GM12875 (cell line): Measurements from ENCODE around the gene COL19A1.

Experiments used
- H3K4me3 ChIP-seq: one replicate; pipeline ENCODE4 v1.5.1; 2011; ENCODE audit warnings: low read depth, low read length, control low read depth
- TF ChIP-seq, protein P1 (sequence below): IDR thresholded peaks from 2 replicates; pipeline ENCODE4 v1.5.1; 2011; ENCODE audit warnings: low read depth, mild to moderate bottlenecking, control low read depth, inconsistent platforms, low read length, moderate library complexity, borderline replicate concordance; ENCODE audit not compliant: insufficient read depth

Gene COL19A1

GRCh38 chr6:70234561-70235236 is 368.3 kb downstream of the COL19A1 start:
- TF ChIP-seq, protein P1, sequence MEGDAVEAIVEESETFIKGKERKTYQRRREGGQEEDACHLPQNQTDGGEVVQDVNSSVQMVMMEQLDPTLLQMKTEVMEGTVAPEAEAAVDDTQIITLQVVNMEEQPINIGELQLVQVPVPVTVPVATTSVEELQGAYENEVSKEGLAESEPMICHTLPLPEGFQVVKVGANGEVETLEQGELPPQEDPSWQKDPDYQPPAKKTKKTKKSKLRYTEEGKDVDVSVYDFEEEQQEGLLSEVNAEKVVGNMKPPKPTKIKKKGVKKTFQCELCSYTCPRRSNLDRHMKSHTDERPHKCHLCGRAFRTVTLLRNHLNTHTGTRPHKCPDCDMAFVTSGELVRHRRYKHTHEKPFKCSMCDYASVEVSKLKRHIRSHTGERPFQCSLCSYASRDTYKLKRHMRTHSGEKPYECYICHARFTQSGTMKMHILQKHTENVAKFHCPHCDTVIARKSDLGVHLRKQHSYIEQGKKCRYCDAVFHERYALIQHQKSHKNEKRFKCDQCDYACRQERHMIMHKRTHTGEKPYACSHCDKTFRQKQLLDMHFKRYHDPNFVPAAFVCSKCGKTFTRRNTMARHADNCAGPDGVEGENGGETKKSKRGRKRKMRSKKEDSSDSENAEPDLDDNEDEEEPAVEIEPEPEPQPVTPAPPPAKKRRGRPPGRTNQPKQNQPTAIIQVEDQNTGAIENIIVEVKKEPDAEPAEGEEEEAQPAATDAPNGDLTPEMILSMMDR, result no peak
- no peak overlapping the region for H3K4me3 ChIP-seq

GRCh38 chr6:70236343-70236742 is 370.0 kb downstream of the COL19A1 start:
- no peak overlapping the region for H3K4me3 ChIP-seq
- TF ChIP-seq, protein P1, result no peak

- TF ChIP-seq, protein P1, result no peak
- H3K4me3 ChIP-seq, result no peak overlapping the region
Measured at GRCh38 chr6:70241031-70241430, 374.7 kb downstream of the COL19A1 start.

DNA sequence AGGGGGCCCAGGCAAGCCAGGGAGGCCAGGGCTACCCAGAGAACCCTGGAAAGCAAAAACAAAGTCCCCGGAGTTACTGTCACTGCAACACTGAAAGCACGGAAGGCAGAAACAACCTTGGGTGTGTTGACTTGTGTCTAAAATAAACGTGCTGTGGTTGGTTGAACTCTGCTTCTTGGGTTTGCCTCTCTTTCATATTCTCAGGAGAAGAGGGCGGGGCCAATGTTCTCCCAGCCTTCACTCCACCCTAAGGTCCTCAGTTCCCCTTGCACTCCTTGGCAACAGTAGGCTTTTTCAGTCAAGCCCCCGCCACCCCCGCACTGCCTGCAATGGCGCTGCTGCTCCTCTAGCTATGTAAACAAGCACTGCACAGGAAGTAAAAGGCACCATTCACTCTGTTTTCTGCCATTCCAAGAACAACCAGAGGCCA is 375.6 kb downstream of the COL19A1 start:
- TF ChIP-seq, protein P1, result no peak
- no peak overlapping the region for H3K4me3 ChIP-seq

DNA sequence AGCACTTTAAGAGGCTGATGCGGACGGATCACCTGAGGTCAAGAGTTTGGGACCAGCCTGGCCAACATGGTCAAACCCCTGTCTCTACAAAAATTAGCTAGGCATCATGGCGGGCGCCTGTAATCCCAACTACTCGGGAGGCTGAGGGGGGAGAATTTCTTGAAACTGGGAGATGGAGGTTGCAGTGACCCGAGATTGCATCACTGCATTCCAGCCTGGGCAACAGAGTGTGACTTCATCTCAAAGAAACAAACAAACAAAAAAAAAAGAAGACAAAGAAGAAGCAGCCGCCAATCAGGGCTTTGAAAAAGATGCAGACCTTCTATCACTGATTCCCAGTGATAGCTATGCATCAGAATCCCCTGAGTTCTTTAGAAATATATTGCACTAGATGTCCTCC is 379.8 kb downstream of the COL19A1 start:
- TF ChIP-seq, protein P1, result no peak
- no peak overlapping the region for H3K4me3 ChIP-seq

DNA sequence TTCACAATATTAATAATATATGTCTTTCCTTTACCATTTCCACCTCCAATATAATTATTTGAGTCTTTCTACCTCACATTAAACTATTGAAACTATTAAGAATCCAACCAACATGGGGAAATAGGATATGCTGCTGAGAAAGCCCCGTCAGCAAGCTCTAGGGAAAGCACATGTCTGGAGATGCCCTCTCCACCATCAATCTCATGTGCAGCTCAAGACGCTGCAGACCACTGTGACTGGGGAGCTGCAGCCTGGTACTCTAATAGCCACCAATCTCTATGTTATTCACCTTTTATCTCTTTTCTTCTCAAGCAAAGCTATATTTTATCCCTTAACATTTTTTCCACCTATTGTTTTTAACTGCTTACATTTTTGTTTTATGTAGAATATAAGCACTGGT is 386.2 kb downstream of the COL19A1 start:
- no peak overlapping the region for H3K4me3 ChIP-seq
- TF ChIP-seq, protein P1, result no peak

GRCh38 chr6:70253923-70254322 is 387.6 kb downstream of the COL19A1 start:
- no peak overlapping the region for H3K4me3 ChIP-seq

More at GRCh38 chr6:70253923-70254322, 387.6 kb downstream of the COL19A1 start:
- TF ChIP-seq, protein P1, result no peak
